Renal cortex interstitium (tissue), 11 donors: ENCODE measurements around the gene ZP4. TPM values are rescaled to one million over a fixed set of nuclear protein-coding genes. Genes with fewer than 3 reads are reported as not detected.
"Not testable (repeated sequence)": the region's sequence is repeated elsewhere in the genome, so short reads cannot be mapped to it uniquely, and the experiment has no call there.

ENCODE experiments used
- DNase-seq, 11 donors: peaks; one replicate each; pipeline ENCODE4 v3.0.0-alpha.2; 2013; ENCODE audit warnings: low read depth in 9 of 11, low spot score in 4 of 11; ENCODE audit errors: extremely low read depth in 1 of 11
- polyA plus RNA-seq, 3 donors: library from polyadenylated mRNA; unstranded; fragments of 120-200 nt; gene quantifications; one replicate each; pipeline ENCODE4 v1.2.1, GENCODE V29; 2013; ENCODE audit not compliant: insufficient read length in 3 of 3

ZP4 gene
- polyA plus RNA-seq, 3 donors, result not detected

DNA sequence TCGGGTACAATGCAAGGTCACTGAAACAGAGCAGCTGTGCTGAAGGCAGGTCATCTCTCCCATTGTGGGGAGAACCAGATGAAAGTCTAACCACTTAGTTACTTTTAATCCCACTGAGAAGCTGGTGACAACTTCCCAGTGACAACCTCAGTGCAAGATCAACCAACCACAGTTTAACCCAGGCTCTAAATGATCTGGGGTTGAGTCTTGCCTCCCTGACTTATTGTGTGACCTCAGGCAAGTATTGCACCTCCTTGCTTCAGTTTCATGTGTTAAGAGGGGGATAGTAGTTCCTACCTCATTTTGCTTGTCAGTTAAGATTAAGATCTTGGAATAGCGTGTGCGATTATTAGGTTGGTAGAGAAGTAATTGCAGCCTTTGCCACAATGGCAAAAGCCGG lies 3.2 kb downstream of the ZP4 start:
- no peak for DNase-seq

- DNase-seq, result no peak
Measured at GRCh38 chr1:237884237-237884636, 6.5 kb downstream of the ZP4 start.

DNA sequence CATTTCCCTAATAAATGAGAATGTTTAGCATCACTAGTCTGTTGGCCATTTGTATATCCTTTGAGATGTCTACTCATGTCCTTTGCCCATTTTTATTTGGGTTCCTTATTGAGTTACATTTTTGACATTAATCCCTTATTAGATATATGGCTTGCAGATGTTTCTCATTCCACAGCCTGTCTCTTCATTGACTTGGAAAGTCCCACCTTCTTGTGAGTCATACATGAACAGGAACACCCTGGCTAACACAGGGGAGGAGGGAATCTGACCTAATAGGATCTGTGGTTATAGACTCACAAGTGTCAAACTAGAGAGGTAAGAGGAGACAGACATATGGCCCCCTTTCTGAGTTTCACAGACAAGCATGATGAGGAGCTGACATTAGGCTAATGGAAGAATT lies 11.5 kb downstream of the ZP4 start:
- DNase-seq, result no peak

- DNase-seq, result no peak
Measured at GRCh38 chr1:237878406-237878805, 12.3 kb downstream of the ZP4 start.

GRCh38 chr1:237877631-237878030 lies 13.1 kb downstream of the ZP4 start:
- DNase-seq, result peak in 1 of 11 donors; percentile 4

GRCh38 chr1:237875291-237875690 lies 15.4 kb downstream of the ZP4 start:
- no peak for DNase-seq

- DNase-seq, result no peak
Measured at GRCh38 chr1:237873487-237874211, 17.1 kb downstream of the ZP4 start.

DNA sequence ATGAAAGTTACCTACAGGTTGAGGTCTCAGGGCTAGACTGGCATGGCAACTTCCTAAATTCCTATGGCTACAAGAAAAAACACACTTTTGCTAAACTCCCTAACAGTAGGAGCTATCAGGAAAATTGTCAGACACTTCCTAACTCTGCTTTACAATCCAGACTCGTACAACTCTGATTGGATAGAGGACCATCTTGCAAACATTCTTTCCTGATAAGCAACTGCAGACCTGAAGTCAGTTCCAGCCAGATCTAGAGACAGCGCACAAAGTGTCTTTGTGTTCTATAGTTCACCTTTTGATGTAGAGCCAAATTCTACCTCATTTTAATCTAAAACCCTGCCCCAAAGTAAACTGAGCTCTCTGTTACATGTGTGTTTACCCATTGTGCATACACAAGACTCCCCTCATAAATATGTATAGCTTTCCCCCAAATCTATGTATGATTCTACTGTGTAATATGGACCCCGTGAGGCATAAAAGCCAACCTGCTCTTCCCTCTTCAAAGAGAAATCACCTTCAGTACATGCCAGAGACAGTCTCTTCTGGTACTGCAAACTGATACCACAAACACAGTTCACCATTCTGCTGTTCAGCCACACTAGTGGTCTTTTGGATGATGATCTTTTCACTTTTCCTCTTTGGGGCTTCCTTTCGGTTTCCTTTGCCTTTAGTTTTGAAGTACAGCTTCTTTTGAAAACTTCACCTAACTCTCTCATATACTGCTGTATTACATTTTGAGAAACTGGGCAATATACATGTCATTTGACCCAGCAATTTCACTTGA lies 21.7 kb downstream of the ZP4 start:
- no peak for DNase-seq

DNA sequence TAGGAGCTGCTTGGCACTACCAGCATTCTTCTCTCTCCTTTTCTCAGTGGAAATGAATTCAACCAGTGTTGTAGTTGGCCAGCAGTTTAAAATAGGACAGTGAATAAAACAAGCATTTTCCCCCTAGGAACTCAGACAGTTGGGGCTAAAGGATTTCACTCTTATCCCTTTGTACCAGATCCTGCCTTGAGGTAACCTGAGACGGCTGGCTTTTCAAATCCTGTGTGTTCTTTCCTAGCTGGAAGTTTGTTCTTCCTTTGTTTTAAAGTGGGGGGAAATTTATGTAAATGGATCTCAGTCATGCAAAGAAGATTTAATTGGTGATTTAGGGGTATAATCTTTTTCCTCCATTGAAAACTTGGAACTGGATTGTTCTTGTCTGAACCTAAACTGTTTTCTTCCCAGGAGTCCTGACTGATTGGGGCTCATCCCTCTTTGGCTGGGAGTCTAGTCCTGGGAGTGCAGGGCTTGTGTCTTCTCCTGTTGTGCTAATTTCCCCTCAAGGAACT lies 23.3 kb downstream of the ZP4 start:
- no peak for DNase-seq

DNA sequence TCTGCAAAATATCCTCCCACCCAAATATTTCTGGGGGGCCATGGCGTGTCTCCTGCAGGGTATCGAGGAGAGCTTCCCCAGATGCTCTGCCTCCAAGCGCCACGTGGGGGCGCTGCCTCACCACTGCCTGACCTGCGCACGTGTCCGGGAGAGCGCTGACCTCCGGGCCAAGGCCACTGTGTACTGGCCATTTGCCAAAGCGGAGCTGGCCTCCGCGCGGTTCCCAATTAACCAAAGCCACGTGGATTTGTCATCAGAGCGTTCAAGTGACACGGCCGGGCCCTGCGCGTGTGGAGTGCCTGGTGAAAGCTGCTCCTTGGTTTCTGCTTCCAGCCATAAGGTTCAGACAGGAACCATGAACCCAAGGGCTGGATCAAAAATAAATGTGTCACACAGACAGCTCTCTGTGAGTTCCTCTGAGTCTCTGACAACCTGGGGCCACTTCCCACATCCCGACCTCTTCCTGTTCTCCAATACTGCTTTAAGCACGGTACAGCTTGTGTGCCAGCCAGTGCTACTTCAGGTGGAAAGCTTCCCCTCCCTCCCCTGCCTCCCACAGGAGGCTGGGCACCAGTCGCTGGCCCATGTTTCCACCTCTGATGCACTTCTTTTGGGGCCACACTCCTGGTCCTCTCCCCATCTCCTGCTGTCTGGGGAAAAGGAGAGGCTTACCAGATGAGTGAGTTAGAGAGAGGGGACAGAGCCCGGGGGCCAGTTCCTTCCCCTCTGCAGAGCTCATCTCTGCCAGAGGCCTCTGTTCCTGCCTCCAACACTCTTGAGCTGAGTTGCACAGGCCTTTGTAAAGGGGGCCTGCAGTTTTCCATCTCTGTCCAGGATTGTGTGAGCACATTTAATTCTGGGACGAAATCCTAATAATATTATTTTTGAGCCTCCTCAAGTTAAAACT lies 26.1 kb downstream of the ZP4 start:
- peak; percentile 37 to 63 (median 46) for DNase-seq

GRCh38 chr1:237863234-237863633 lies 27.5 kb downstream of the ZP4 start:
- no peak for DNase-seq

GRCh38 chr1:237861944-237862343 lies 28.8 kb downstream of the ZP4 start:
- DNase-seq, result no peak

- DNase-seq, result no peak
Measured at GRCh38 chr1:237858992-237859391, 31.7 kb downstream of the ZP4 start.

GRCh38 chr1:237857455-237857854 lies 33.3 kb downstream of the ZP4 start:
- DNase-seq, result no peak

DNA sequence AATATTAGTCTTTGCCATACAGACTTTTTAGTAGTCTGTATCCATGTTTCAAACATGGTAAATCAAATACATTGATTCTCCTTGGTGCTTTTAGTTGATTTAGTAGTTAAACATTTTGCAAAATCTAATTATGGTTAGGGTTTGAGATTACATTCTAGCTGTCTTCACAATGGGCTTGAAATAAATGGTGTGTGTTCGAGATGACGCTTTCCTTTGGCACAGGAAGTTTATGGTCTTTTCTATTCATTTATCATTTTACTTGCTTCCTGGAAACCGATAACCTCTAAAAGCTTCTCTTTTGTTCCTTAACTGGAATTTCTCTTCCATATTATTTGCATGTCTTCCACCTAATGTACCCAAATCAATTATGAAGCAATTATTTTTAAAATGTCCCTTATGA lies 38.4 kb downstream of the ZP4 start:
- DNase-seq, result no peak

DNA sequence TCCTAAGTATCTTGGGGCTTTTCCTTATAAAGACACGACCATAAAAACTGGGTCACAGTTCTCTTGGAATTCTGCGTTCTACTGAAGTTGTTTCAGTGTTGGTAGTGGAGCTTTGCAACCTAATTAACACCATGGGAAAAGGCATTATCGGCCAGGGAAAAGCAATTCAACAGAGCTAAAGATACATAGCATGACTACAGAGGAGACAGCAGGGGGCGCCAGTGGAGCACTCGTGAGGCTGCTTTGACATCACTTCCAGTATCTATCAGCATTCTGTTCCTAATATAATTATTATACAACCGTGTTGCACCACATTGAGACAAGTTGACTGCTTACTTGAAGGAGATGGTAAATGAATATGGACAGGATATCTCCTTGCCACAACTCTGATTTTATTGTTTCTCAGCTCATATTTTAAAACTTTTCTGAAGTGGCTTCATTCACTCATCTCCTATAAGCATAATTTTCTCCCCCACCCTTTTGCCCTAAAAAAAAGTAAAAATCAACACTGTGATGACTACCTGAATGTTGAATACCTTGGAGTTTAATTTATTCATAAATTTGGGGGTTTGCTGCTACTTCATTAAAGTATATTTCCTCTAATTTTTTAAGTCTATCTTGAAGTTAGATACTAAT lies 39.4 kb downstream of the ZP4 start:
- peak in 4 of 11 donors; percentile 7 to 31 (median 17) for DNase-seq

DNA sequence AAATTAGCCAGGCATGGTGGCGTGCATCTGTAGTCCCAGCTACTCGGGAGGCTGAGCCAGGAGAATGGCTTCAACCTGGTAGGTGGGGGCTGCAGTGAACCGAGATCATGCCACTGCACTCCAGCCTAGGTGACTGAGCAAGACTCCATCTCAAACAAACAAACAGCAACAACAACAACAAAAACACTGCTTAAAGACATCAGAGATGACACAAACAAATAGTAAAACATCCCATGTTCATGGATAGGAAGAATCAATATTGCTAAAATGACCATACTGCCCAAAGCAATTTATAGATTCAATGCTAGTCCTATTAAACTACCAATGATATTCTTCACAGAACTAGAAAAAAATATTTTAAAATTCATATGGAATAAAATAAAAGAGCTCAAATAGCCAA lies 47.2 kb downstream of the ZP4 start:
- DNase-seq, result not testable (repeated sequence)

GRCh38 chr1:237841485-237841884 lies 49.2 kb downstream of the ZP4 start:
- no peak for DNase-seq
